Kidney (tissue), 14 donors: Measurements from ENCODE around the gene PVALEF. TPM values are rescaled to one million over a fixed set of nuclear protein-coding genes. Genes with fewer than 3 reads are reported as not detected.

ENCODE experiments used
- DNase-seq, 5 donors: peaks; one replicate each; pipeline ENCODE4 v3.0.0-alpha.2; 2013 to 2020
- FAIRE-seq: peaks from 2 replicates; lab custom pipeline; 2012; peaks lifted over from hg19 to GRCh38; lab: Jason Lieb, UNC
- H3K27ac ChIP-seq, 2 donors: one replicate each; pipeline ENCODE4 v1.7.0; 2013; ENCODE audit warnings: low read depth in 2 of 2, low read length in 2 of 2, inconsistent platforms in 1 of 2
- H3K27me3 ChIP-seq: one replicate; pipeline ENCODE4 v1.7.1; 2013; ENCODE audit warnings: low read length, inconsistent platforms; ENCODE audit not compliant: control insufficient read depth, insufficient read depth
- H3K36me3 ChIP-seq, 3 donors: one replicate each; pipeline versions ENCODE4 v1.7.0 to v1.7.1; 2013; ENCODE audit warnings: low read length in 3 of 3, control low read depth in 1 of 3, inconsistent platforms in 1 of 3; ENCODE audit not compliant: insufficient read depth in 3 of 3, control insufficient read depth in 2 of 3
- H3K4me1 ChIP-seq, 3 donors: one replicate each; pipeline versions ENCODE4 v1.7.0 to v1.7.1; 2013; ENCODE audit warnings: low read length in 3 of 3, inconsistent platforms in 1 of 3, low read depth in 1 of 3; ENCODE audit not compliant: control insufficient read depth in 2 of 3, insufficient read depth in 2 of 3
- H3K4me3 ChIP-seq, 3 donors: one replicate each; pipeline versions ENCODE4 v1.7.0 to v1.8.1; 2013; ENCODE audit warnings: low read length in 3 of 3, control low read depth in 1 of 3, inconsistent platforms in 1 of 3
- H3K9ac ChIP-seq, 3 donors: one replicate each; pipeline versions ENCODE4 v1.7.0 to v1.7.1; 2013; ENCODE audit warnings: low read length in 3 of 3, control low read depth in 1 of 3, inconsistent platforms in 1 of 3
- H3K9me3 ChIP-seq, 3 donors: one replicate each; pipeline versions ENCODE4 v1.7.0 to v1.7.1; 2013; ENCODE audit warnings: low read length in 3 of 3, control low read depth in 1 of 3, inconsistent platforms in 1 of 3; ENCODE audit not compliant: control insufficient read depth in 2 of 3, insufficient read depth in 1 of 3
- intact Hi-C: fragments of 100-400 bp; cut with DNase I; formaldehyde crosslinking; loops from one replicate; pipeline ENCODE4 v1.11.1; 2022
- polyA plus RNA-seq: library from polyadenylated mRNA; stranded (reverse); fragments of 350-450 nt; fragmentation: Illumina TruSeq; extraction: RNeasy Lipid Tissue Mini Kit (QIAGEN cat#74804); gene quantifications from one replicate; pipeline ENCODE4 v1.2.3, GENCODE V29; 2014; ENCODE audit warnings: low read depth, low replicate concordance; ENCODE audit not compliant: insufficient read depth
- total RNA-seq: library from RNA; stranded (reverse); fragmentation: NEBNext Ultra II Directional; extraction: Animal tissue kit (Norgen Biotek cat#: 25700); gene quantifications from one replicate; pipeline ENCODE4 v1.2.1, GENCODE V29; 2021
- TF ChIP-seq, protein P1 (sequence below): IDR thresholded peaks from 3 replicates; pipeline ENCODE4 v1.5.1; 2012; ENCODE audit warnings: mild to moderate bottlenecking, moderate library complexity, borderline replicate concordance; ENCODE audit not compliant: insufficient read depth; ENCODE audit errors: extremely low read depth
- donor health status: control.
- donor health status: control.
- donor health status: control.
- donor health status: control.
- donor health status: control.
- donor health status: DM: yes; HTN: yes; CAD: no.
- donor health status: Normal renal cell carcinoma (clear cell type).

PVALEF gene
- total and polyA plus RNA-seq, 2 donors from 2014 or later: not detected

DNA sequence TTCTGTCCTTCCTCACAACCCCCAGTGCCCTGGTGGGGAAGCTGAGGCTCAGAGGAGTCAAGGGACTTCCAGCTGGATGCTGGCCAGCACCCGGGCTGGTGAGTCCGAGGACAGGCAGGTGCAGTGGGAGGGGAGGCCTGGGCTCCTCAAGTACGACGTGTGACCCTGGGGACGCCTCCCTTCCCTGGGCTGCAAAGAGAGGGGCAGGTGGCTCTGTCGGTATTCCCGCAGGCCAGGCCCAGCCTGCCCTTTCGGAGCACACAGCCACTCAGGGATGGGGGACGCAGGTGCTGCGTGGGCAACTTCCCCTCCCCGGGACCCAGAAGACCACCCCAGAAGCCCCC, 33.1 kb upstream of the PVALEF start:
- Histone ChIP-seq H3K4me1 (no peaks in the 10 kb centered on the region), H3K27ac (no peak overlapping the region), H3K9ac (no peak overlapping the region), H3K27me3 (no peaks in the 10 kb centered on the region), H3K36me3 (no peaks in the 10 kb centered on the region), H3K4me3 (no peak overlapping the region), H3K9me3 (no peaks in the 10 kb centered on the region)
- intact Hi-C loops: no loop called here
- DNase-seq (no peak), FAIRE-seq (no peak)
- TF ChIP-seq, protein P1, sequence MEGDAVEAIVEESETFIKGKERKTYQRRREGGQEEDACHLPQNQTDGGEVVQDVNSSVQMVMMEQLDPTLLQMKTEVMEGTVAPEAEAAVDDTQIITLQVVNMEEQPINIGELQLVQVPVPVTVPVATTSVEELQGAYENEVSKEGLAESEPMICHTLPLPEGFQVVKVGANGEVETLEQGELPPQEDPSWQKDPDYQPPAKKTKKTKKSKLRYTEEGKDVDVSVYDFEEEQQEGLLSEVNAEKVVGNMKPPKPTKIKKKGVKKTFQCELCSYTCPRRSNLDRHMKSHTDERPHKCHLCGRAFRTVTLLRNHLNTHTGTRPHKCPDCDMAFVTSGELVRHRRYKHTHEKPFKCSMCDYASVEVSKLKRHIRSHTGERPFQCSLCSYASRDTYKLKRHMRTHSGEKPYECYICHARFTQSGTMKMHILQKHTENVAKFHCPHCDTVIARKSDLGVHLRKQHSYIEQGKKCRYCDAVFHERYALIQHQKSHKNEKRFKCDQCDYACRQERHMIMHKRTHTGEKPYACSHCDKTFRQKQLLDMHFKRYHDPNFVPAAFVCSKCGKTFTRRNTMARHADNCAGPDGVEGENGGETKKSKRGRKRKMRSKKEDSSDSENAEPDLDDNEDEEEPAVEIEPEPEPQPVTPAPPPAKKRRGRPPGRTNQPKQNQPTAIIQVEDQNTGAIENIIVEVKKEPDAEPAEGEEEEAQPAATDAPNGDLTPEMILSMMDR: no peak

- Histone ChIP-seq H3K4me1 (no peaks in the 10 kb centered on the region), H3K9me3 (no peaks in the 10 kb centered on the region), H3K27me3 (no peaks in the 10 kb centered on the region), H3K27ac (no peak overlapping the region), H3K9ac (no peak overlapping the region), H3K36me3 (peaks cover 0 to under 1% (median 0%) of the 10 kb centered on the region in 3 donors), H3K4me3 (no peak overlapping the region)
- intact Hi-C loops: no loop called here
- TF ChIP-seq, protein P1: no peak
- DNase-seq (no peak), FAIRE-seq (no peak)
Observed at GRCh38 chr17:81132770-81133723, 32.3 kb upstream of the PVALEF start.

DNA sequence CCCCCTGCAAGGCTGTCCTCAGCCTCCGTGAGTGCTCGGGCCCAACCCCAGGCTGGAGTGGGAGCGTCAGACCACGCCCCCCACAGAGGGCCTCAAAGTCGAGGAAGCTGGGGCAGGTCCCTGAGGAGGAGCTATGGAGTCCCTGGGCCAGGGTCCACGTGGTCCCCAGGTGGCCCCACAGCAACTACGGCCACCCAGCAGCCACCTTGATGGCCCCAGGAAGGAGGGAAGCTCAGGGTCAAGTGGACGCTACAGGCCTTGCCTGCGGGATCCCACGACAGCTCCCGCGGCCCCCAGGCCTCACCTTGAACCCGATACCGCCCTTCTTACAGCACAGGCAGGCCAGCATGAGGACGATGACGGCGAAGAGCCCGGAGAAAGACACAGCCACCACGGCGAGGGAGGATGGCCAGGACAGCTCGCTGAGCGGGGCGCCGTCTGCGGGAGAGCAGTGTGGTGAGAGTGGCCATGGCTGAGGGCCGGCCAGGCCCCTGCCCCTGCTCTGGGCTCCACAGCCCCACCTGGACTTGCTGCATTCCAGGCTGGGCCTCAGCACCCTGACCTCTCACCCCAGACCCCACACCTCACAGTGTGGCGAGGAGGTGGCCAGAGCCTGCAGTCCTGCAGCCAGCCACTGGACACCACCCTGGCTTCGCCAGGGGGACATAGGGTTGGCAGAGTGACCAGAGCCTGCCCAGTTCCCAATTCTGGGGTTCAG, 31.1 kb upstream of the PVALEF start:
- FAIRE-seq: no peak

More for the DNA sequence above, 31.1 kb upstream of the PVALEF start:
- TF ChIP-seq, protein P1: no peak
- H3K36me3 ChIP-seq: peaks cover 0 to 3% (median 0%) of the 10 kb centered on the region in 3 donors
- H3K9ac ChIP-seq: no peak overlapping the region
- no peak overlapping the region for H3K27ac ChIP-seq
- no peaks in the 10 kb centered on the region for H3K4me1 ChIP-seq
- no peaks in the 10 kb centered on the region for H3K9me3 ChIP-seq
- no peak overlapping the region for H3K4me3 ChIP-seq
- DNase-seq: no peak
- intact Hi-C loops: no loop called here
- no peaks in the 10 kb centered on the region for H3K27me3 ChIP-seq
